ENCODE results near the gene CACNB4.
"Not testable (repeated sequence)": the region's sequence is repeated elsewhere in the genome, so short reads cannot be mapped to it uniquely, and the experiment has no call there.

GRCh38 chr2:152090726-152091125 lies 8.1 kb downstream of the CACNB4 start:
- TF ChIP-seq TARDBP (IDR thresholded peaks at IDR 0.05); SP1 (IDR thresholded peaks at IDR 0.05); BHLHE40 (IDR thresholded peaks at IDR 0.05; ENCODE audit: borderline replicate concordance); FOXM1 (IDR thresholded peaks at IDR 0.05; ENCODE audit: borderline replicate concordance); FOXA1 (IDR thresholded peaks at IDR 0.05); NFRKB (IDR thresholded peaks at IDR 0.05); HDGF (IDR thresholded peaks at IDR 0.05; ENCODE audit: borderline replicate concordance); CTBP1 (IDR thresholded peaks at IDR 0.05; ENCODE audit: borderline replicate concordance); SUZ12 (IDR thresholded peaks at IDR 0.05): not testable (repeated sequence)

Measured in HEK293T (cell line).